ENCODE data around the gene IRS1.

Gene IRS1

DNA sequence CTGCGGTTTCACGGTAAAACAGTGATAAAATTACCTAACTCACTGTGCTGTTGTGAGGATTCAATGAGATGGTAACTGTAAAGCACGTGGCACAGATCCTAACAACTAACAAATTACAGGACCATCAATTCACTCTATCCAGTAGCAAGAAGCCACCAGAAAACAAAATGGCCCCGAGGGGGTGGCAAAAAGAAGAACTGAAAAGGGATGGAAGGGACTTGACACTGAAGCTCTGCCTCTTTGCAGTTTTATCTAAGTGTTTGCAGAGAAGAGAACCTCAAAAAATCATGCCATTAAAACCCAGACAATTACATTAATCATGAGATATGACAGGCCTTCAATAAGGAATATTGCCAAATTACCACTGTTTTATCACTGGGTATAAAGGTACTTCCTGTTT is 46.7 kb downstream of the IRS1 start:
- DNase-seq, result no peak

- no peak for DNase-seq
Measured at GRCh38 chr2:226747288-226747687, 52.3 kb downstream of the IRS1 start.

GRCh38 chr2:226746196-226746800 is 53.3 kb downstream of the IRS1 start:
- DNase-seq, result no peak

GRCh38 chr2:226743915-226744314 is 55.7 kb downstream of the IRS1 start:
- DNase-seq, result no peak

DNA sequence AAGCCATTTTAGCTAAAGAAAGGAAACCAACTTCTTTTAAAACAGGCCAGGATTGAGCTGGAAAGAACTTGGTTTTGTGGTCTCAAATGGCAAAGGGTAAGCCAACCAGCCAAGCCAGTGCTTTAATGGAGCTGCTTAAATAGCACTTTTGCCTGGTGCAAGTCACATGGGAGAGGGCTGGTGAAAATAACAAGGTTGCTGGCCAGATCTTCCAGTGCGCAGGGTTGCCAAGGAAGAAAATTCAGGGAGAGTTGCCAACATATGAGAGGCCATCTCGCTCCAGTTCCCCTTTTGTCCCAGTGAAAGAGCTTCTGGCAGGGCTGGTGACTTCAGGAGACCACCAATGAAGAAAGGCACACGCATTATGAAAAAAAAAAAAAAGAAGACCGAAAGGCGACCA is 57.3 kb downstream of the IRS1 start:
- no peak for DNase-seq

DNA sequence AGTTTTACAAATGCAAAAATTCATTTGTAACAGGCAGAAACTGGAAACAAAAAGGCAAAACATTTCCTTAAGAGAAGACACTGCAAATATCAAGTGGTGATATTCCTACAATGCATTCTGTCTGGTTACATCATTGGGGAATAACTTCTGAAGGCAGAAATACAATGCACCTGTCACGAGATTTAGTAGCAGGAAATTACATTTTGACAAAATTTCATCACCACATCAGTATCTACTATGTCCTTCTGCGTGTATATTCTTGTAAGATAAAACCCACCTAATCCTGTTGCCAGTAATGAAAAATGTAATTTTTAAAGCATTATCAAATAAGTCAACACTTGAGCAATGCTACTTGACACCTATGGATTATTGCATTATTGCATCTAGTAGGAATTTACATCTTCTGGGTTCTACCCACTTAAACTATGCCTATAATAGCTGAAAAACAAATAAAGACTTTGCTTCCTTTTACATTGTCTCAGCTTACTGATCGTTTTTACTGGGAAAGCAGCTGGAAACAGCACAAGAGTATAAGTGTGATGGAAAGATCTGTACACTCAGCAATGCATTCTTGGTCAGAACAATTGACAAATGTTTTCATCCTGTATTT is 59.5 kb downstream of the IRS1 start:
- no peak for DNase-seq

GRCh38 chr2:226739545-226740030 is 60.0 kb downstream of the IRS1 start:
- no peak for DNase-seq

DNA sequence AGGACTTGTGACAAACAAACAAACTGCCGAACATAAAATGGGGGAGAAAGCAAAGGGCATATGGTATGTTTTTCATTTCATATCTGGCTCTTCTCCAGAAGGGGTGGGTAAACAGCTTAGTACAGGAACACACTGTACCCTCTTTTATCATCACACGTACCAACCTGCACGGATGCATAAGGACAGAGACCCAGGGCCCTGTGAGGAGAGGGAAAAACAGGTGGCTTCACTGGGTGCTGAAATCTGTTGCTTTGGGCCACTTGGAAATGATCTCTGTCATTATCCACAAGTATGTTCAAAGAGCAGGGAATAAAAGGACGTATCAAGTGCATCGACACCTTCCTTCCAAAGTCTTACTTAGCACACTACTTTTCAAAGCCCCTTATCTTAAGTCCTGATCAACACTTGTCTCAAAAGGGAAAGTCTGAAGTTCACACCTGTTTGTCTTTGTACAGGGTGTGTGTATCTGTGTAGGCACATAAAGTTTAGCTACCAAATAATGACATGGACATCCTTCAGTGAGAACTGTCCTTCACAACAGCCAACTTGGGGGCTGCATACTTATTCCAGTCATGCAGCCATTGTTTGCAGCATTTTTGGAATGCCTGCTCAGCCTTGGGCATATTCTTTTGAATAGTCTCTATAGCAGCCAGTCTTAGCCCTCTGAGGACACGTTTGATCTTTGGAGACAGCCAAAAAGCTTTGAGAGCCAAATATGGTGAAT is 60.6 kb downstream of the IRS1 start:
- no peak for DNase-seq

- DNase-seq, result no peak
Measured at GRCh38 chr2:226738191-226738820, 61.3 kb downstream of the IRS1 start.

DNA sequence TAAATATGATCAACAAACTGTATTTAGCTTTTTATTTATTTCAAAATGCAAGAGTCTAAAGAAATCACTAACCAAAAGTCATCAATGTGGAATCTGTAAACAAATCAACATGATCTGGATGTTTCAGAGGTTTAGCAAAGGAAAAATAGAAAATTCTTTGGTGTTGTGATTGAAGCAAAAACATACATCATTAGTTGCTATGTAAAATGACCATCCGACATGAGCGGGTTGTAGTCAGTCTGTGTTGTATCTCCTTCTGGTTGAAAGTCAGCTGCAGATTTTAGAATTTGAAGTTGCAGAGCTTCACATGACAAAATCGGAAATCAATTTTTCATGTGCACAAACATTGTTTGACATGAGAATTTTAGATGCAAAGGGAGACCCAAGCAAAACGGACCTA is 63.2 kb downstream of the IRS1 start:
- no peak for DNase-seq

GRCh38 chr2:226733927-226734564 is 65.6 kb downstream of the IRS1 start:
- no peak for DNase-seq

DNA sequence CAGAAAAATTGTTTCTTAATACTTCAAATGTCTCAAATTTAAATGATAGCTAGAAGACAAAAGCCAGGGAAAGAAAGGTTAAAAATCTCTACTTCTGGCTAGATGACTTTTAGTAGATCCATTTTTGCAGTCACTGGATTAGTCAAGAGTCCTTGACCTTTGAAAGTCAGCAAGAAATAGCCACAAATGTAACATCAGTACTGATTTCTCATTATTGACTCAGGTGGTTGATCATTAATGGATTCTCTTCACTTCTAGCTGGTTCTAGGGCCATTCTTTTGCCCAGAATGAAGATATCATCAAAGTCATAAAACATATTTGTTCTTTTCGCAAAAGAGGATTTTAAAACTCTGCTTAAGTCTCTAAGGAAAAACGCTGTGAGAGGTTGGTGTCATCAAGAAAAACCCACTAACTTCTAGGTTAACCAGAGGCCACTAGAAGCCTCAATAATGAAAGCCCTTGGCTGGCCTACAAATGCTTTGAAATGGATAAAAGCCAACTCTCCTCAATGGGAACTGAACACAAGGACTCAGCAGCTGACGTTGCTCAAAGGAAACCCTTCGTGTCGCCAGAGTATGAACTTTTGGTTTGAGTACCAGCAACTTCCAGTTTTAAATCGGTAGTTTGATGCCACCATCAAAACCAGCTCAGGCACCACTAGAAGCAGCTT is 66.3 kb downstream of the IRS1 start:
- DNase-seq, result no peak

GRCh38 chr2:226732478-226733188 is 67.0 kb downstream of the IRS1 start:
- no peak for DNase-seq

- no peak for DNase-seq
Measured at GRCh38 chr2:226730481-226730880, 69.1 kb downstream of the IRS1 start.

DNA sequence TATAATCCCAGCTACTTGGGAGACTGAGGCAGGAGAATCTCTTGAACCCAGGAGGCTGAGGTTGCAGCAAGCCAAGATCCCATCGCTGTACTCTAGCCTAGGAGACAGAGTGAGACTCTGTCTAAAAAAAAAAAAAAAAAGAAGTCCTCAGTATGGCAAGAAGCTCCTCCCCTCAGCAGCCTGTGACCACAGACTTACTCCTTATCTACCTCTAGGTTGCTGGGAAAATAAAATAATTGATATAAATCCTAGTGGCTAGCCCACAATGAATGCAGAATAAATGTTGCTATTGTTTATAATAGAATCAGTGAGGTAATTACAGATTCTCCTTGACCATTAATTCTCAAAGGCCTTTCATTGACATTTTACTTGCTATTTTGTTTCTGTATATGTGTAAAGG is 70.6 kb downstream of the IRS1 start:
- DNase-seq, result no peak

DNA sequence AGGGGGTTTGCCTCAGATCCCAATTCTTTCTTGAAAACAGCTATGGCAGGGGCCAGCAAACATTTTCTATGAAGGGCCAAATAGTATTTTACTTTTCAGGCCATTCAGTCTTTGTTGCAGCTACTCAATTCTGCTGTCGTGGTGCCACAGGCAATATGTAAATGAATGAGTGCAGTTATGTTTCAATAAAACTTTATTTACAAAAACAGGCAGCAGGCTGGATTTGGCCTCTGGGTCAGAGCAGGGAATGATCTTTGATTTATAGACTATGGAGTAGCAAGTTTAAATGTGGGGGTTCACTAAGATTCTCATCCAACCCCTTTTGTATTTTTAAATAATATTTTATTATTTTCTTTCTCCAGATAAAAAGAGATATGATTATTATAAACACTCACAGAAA is 72.4 kb downstream of the IRS1 start:
- no peak for DNase-seq

GRCh38 chr2:226726546-226726945 is 73.1 kb downstream of the IRS1 start:
- no peak for DNase-seq

- DNase-seq, result no peak
Measured at GRCh38 chr2:226725126-226725860, 74.3 kb downstream of the IRS1 start.

GRCh38 chr2:226721541-226721940 is 78.1 kb downstream of the IRS1 start:
- no peak for DNase-seq

DNA sequence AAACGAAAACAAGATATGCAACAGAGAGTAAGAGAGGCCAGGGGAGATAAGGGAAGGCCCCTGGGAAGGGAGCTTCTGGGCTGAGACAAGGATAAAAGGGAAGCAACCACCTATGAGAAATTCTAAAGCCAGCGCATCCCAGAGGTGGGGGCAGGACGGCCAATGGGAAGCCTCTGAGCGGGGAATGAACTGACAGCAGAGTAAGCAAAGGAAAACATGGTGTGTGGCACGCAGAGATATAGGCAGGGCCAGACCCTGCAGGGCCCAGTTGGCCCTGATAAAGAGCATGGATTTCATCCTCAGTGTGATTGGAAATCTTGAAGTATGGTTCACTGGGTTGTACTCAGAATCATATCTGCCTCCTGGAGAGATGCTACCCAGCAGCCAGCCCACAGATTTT is 78.7 kb downstream of the IRS1 start:
- no peak for DNase-seq

DNA sequence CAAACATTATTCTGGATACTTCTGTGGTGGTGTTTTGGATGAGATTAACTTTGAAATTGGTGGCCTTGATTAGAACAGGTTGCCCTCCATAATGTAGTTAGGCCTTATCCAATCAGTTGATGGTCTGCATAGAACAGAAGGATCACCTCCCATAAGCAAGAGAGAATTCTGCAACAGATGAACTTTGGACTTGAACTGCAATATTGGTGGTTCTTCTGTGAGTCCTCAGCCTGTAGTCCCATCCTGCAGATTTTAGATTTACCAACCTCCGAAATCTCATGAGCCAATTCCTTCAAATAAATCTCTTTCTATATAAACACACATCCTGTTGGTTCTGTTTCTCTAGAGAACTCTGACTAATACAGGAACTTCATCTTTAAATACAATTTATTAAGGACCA is 81.9 kb downstream of the IRS1 start:
- DNase-seq, result no peak

Measured in stimulated activated CD4-positive, alpha-beta T cell treated with anti-CD3 and anti-CD28 coated beads, Interleukin-4, amount 100 ng/mL, for 4 hours (primary cell).